ENCODE data around the gene ETV6.

The ETV6 gene

GRCh38 chr12:11827091-11828061, 177.9 kb downstream of the ETV6 start:
- no peak for DNase-seq (ENCODE audit: low read depth)

- DNase-seq (ENCODE audit: low read depth): no peak
Measured at GRCh38 chr12:11829764-11830194, 180.3 kb downstream of the ETV6 start.

DNA sequence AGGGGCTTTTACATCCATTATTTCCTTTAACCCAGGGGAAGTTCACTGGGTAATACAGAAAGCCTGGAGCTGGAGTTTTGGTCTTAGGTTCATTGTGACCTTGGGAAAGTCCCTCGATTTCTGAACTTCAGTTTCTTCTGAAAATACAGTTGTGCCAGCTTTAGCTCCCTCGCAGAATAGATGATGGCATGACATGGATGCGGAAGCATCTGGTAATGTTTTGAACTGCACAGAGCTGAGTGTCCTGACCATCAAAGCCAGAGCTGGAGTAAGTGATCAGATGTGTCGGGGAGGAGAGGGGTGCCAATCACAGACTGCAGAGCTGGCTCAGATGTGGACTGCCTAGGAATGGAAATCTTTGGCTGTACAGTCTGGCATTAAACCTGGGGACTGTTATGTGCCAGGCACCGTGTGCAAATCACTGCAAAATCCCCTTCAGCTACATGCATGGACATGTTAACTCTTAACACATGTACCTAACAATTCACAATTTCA, 180.9 kb downstream of the ETV6 start:
- DNase-seq (ENCODE audit: low read depth): no peak

DNA sequence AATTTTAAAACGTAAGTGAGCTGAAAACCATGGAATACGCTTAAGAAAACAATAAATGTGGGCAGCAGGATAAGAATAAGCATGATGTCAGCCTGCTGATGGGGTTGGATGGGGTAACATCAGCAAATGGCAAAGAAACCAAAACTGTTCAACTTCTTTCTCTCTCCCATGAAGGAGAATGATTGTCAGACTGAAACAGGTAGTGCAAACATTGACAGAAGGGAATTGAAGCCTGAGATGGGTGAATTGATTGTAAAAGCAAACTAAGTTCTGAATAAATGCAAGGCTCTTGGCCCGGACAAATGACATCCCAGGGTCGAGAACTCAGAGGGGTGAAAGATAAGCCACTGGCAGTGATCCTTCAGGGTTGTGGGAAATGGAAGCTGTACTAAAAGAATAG, 182.6 kb downstream of the ETV6 start:
- DNase-seq (ENCODE audit: low read depth): no peak

GRCh38 chr12:11833174-11833895, 183.9 kb downstream of the ETV6 start:
- DNase-seq (ENCODE audit: low read depth): no peak

GRCh38 chr12:11834104-11834812, 184.8 kb downstream of the ETV6 start:
- DNase-seq (ENCODE audit: low read depth): no peak

- no peak for DNase-seq (ENCODE audit: low read depth)
Measured at GRCh38 chr12:11834931-11835330, 185.5 kb downstream of the ETV6 start.

DNA sequence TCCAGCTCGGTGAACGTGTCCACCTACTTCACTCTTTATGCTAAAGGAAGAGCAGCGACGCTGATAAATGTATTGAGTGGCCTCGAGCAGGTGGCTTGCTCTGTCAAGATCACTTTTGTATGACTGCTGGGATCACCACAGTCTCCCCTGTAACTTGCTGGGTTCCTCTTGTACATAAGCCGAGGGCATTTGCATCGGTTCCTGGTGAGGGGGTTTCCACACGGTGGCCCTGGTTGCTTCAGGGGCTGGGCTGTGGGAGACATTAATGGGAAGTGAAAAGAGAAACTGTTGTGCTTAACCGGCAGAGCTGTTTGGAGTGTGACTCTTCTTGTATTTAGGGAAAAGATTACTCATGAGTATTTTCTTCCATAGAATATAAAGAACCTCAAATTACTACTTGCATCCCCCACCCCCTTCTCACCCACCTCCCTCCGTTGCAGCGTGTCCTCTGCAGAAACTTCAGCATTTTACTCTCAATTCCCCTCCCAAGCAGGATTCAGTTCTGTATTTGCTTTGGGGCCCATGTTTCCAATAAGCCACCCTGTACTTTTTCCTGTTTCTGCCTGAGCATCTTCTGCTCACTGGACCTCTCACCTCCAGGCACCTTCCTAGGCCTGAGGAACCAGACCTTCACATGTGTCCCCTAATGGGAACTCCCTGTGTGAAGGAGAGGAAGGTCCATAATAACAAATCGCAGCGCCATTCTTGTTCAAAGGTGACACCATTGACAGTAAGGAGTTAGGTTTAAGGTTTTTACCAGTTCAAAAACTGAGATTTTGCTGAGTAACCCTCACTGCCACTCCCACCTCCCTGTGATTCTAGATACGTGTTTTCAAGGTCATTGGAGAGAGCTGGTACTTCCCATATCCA, 187.0 kb downstream of the ETV6 start:
- no peak for DNase-seq (ENCODE audit: low read depth)

- DNase-seq (ENCODE audit: low read depth): no peak
Measured at GRCh38 chr12:11837216-11837934, 187.9 kb downstream of the ETV6 start.

DNA sequence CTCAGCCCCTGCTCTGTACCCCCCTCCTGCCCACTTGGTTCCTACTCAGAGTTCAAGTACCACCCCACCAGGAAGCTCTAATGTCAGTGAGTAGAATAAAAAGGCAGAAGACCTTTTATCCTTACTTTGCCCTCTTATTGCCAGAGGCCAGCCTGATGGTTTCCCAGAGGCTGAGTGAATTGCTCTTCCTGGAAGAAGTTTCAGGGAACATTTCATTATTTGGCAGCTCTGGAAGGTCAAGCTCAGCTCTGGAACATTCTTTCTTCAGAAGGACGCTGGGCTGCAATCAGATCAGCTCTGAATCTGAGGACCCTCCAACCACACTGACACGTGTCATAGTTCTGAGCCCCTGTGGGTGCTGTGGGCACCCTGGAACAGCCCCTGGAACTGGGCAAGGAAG, 188.9 kb downstream of the ETV6 start:
- DNase-seq (ENCODE audit: low read depth): peak; percentile 21

GRCh38 chr12:11839091-11839641, 189.7 kb downstream of the ETV6 start:
- no peak for DNase-seq (ENCODE audit: low read depth)

- DNase-seq (ENCODE audit: low read depth): no peak
Measured at GRCh38 chr12:11840366-11840765, 190.9 kb downstream of the ETV6 start.

DNA sequence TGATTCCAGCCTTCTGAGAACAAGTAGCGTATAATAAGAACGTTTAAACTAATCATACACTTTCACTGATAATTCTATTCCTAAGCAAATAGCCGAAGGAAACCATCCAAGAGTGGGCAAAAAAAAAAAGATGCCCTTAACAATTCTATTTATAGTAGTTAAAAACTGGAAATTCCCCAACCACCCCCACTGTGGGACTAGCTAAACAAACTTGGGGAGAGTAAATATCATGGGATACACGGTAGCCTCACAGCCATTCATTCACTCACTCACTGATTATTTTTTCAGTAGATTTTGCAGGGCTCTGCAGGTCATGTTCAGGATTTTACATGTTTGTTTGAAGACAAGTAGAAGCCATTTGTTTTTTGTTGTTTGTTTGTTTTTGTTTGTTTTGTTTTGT, 197.0 kb downstream of the ETV6 start:
- DNase-seq (ENCODE audit: low read depth): no peak

- DNase-seq (ENCODE audit: low read depth): no peak
Measured at GRCh38 chr12:11847539-11847938, 198.1 kb downstream of the ETV6 start.

DNA sequence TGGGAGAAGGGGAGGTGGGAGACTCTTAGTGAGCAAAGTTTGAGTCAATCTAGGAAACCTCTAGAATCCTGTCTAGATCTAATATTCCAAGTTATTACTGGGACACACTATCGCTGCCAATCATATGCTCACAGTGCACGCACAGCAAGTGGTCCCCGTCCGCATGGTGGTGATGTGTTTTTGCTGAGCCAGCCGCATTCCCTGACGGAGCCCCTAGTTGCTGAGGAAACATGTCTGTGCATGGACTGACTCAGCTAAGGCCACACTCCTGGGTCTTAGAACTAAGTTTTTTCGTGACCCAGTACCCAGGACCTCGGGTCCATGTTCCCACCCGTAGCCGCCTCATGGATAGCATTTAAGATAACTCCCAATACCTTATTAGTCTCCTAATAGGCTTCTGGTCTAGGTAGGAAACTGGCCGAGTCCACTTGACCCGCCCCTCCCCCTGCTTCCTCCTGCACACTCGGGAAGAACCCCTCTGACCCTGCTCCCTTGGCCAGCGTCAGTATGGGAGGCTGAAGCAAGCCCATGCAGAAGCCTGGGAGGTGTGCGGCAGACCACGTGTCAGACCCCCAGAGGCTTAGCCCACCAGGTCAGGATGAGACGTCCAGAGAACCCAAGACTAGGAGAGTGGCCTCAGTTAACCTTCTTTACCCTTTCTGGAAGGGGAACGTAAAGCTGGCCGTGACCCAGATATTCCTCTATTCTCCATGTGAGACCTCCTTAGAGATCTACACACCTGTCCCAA, 200.5 kb downstream of the ETV6 start:
- DNase-seq (ENCODE audit: low read depth): no peak

DNA sequence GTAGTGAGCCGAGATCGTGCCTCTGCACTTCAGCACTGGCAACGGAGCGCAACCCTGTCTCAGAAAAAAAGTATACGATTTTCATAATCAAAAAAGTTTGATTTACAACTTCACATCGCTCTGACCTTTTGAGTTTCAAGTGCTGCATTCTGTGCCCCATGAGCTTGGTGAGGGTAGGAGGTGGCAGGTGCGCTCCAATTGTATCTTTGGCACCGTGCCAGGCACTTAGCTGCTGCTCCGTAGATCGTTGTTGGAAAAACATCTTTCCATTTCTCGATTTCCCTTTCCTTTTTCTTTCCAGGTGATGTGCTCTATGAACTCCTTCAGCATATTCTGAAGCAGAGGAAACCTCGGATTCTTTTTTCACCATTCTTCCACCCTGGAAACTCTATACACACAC, 203.7 kb downstream of the ETV6 start:
- no peak for DNase-seq (ENCODE audit: low read depth)

DNA sequence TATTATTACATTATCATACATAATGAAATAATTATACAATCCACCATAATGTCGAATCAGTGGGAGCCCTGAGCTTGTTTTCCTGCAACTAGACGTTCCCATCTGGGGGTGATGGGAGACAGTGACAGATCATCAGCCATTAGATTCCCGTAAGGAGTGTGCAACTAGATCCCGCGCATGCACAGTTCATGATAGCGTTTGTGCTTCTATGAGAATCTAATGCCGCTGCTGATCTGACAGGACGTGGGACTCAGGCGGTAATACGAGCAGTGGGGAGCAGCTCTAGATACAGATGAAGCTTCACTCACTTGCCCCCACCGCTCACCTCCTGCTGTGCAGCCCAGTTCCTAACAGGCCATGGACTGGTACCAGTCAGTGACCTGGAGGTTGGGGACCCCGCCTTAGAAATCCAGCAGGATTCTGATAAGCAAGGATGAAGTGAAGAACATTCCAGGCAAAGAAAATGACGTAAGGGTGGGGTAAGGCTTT, 204.6 kb downstream of the ETV6 start:
- no peak for DNase-seq (ENCODE audit: low read depth)

DNA sequence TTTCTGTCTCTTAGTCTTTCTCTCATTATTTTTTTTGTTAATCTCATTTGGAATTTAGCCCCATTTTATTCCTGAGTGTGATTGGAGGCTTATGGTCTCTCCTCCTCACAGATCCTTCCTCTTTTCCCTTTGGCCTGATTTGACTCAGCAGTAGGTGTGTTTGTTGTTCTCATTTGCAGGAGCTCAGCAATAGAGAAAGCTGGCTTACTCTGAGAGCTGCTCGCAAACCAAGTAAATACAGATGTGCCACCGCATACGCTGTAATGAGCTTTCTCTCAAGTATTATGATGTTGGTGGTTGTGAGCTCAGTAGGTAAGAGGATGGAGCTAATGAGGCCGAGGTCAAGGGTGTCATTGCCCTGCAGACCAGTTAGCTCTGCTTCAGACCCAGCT, 206.5 kb downstream of the ETV6 start:
- no peak for DNase-seq (ENCODE audit: low read depth)

- no peak for DNase-seq (ENCODE audit: low read depth)
Measured at GRCh38 chr12:11856971-11857370, 207.5 kb downstream of the ETV6 start.

Measured in fibroblast of gingiva (primary cell).